Activated CD8-positive, alpha-beta memory T cell treated with anti-CD3 and anti-CD28 coated beads, Interleukin-2, amount 10 ng/mL, durations not matched to agents 7 days and 5 days (primary cell): ENCODE measurements around the gene OTULINL. TPM values are rescaled to one million over a fixed set of nuclear protein-coding genes. Genes with fewer than 3 reads are reported as not detected.

Experiments
- ATAC-seq: fragments of 150-1000 bp; cut with Tn5 transposase; one replicate; pipeline ENCODE4 v1.10.0; 2021; ENCODE audit warnings: moderate library complexity
- CTCF ChIA-PET: fragments of 350-600 bp; sonication (Branson Sonifier 250); formaldehyde crosslinking; loops from one replicate; lab custom pipeline; 2021; ENCODE audit warnings: antibody characterized with exemption; lab: Charles Lee
- DNase-seq: peaks from one replicate; pipeline ENCODE4 v3.0.0-alpha.2; 2020
- H3K27ac Mint-ChIP-seq: one replicate; pipeline ENCODE4 v1.8.0; 2021; ENCODE audit warnings: mild to moderate bottlenecking, mixed read lengths
- H3K27me3 Mint-ChIP-seq: one replicate; pipeline ENCODE4 v1.8.0; 2021; ENCODE audit warnings: mixed read lengths
- H3K36me3 Mint-ChIP-seq: one replicate; pipeline ENCODE4 v1.8.0; 2021; ENCODE audit warnings: mild to moderate bottlenecking, mixed read lengths
- H3K4me1 Mint-ChIP-seq: one replicate; pipeline ENCODE4 v1.8.0; 2021; ENCODE audit warnings: mixed read lengths
- H3K4me3 Mint-ChIP-seq: one replicate; pipeline ENCODE4 v1.8.0; 2021; ENCODE audit warnings: mild to moderate bottlenecking, moderate library complexity, mixed read lengths
- H3K9me3 Mint-ChIP-seq: one replicate; pipeline ENCODE4 v1.8.0; 2022; ENCODE audit warnings: low read depth, mixed read lengths
- total RNA-seq, 2 experiments: library from RNA; stranded (reverse); gene quantifications; one replicate each; pipeline ENCODE4 v1.2.3, GENCODE V29; 2021

The OTULINL gene
- total RNA-seq, 2 experiments from 2014 or later = 46.7 to 61.5 TPM

DNA sequence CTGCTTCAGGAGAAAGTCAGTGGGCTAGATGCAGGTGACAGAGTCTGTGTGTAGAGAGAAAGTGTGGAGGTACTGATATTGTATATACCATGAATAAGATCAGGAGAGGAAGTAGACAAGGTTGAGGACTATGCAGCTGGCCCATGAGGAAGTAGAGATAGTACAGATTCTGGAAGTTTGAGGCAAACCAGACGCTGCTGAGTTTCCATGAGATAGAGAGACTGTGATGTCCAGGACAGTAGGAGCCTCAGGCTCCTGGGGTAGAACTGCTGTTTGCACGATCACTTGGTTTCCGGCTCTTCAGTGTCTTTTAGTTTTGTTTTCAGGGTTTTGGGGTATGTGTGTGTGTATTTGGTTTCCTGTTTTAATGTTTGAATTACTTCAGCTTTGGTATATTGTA lies 13.6 kb downstream of the OTULINL start:
- ATAC-seq = peak; percentile 79
- Mint-ChIP-seq H3K9me3 (no peaks in the 10 kb centered on the region), H3K27me3 (no peaks in the 10 kb centered on the region), H3K36me3 (peaks cover 45% of the 10 kb centered on the region), H3K27ac (peak overlapping the region; percentile 98), H3K4me3 (peak overlapping the region; percentile 64), H3K4me1 (peaks cover 87% of the 10 kb centered on the region)
- peak; percentile 80 for DNase-seq
- CTCF ChIA-PET = interaction anchor here (1.1 to 5.8 kb wide), 4 partner anchors 13 to 230 kb away, joined by 3 to 46 read pairs (median 16); partner anchors contain the start of gene OTULINL

DNA sequence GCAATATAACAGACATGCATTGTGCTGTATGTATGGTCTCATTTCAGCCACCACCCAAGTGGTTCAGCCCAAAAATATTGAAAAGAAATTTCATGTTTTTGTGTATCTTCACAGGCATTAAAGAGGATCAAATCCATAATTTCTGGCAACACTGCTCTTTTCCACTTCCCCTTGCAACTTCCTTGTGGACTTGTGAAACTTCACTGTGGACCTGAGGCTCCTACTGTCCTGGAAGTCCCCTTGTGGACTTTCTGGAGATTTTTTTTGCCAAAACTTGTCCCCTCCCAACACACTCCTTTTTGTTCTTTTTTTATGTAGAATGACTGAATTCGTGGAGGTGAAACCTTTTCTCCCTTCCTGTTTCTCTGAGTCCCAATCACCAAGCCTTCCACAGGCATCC lies 14.3 kb downstream of the OTULINL start:
- Mint-ChIP-seq H3K36me3 (peaks cover 49% of the 10 kb centered on the region), H3K27ac (peak overlapping the region; percentile 98), H3K27me3 (no peaks in the 10 kb centered on the region), H3K4me3 (peak overlapping the region; percentile 64), H3K4me1 (peaks cover 83% of the 10 kb centered on the region), H3K9me3 (no peaks in the 10 kb centered on the region)
- CTCF ChIA-PET = interaction anchor here (5.2 to 5.8 kb wide), 2 partner anchors 13 to 52 kb away, joined by 26 to 46 read pairs; partner anchors contain the start of gene OTULINL
- ATAC-seq (peak; percentile 0), DNase-seq (no peak)

DNA sequence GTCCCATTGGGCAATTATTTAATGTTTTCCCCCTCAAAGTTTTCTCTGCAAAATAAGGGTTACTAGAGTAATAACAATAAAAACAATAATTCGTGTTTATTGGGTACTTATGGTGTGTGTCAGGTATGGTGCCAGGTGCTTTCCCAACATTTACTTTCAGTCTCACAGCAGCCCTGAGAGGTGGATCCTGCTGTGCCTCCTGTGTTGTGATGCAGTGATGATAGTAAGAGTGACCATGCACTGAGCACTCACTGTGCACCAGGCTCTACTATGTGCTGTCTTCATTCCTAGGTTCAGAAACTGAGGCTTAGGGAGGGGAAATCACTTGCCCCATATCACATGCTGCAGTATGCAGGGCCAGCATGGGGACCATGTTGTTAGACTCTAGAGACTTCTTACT lies 15.5 kb downstream of the OTULINL start:
- ATAC-seq = no peak
- H3K36me3 Mint-ChIP-seq = peaks cover 58% of the 10 kb centered on the region
- DNase-seq = no peak
- peak overlapping the region; percentile 98 for H3K27ac Mint-ChIP-seq
- no peaks in the 10 kb centered on the region for H3K27me3 Mint-ChIP-seq
- CTCF ChIA-PET = interaction anchor here (2.0 kb wide), 1 partner anchor 198 kb away, joined by 6 read pairs; no protein-coding TSS in a partner anchor
- H3K4me3 Mint-ChIP-seq = no peak overlapping the region
- no peaks in the 10 kb centered on the region for H3K9me3 Mint-ChIP-seq
- H3K4me1 Mint-ChIP-seq = peaks cover 78% of the 10 kb centered on the region

- H3K36me3 Mint-ChIP-seq = peaks cover 62% of the 10 kb centered on the region
- H3K9me3 Mint-ChIP-seq = no peaks in the 10 kb centered on the region
- peaks cover 76% of the 10 kb centered on the region for H3K4me1 Mint-ChIP-seq
- no peak for ATAC-seq
- no peak overlapping the region for H3K4me3 Mint-ChIP-seq
- CTCF ChIA-PET = interaction anchor here (0.7 to 2.2 kb wide), 4 partner anchors 16 to 199 kb away, joined by 4 to 12 read pairs (median 6); no protein-coding TSS in a partner anchor
- DNase-seq = no peak
- peak overlapping the region; percentile 67 for H3K27ac Mint-ChIP-seq
- no peaks in the 10 kb centered on the region for H3K27me3 Mint-ChIP-seq
These were observed 16.6 kb downstream of the OTULINL start for GRCh38 chr5:14598225-14598624.

DNA sequence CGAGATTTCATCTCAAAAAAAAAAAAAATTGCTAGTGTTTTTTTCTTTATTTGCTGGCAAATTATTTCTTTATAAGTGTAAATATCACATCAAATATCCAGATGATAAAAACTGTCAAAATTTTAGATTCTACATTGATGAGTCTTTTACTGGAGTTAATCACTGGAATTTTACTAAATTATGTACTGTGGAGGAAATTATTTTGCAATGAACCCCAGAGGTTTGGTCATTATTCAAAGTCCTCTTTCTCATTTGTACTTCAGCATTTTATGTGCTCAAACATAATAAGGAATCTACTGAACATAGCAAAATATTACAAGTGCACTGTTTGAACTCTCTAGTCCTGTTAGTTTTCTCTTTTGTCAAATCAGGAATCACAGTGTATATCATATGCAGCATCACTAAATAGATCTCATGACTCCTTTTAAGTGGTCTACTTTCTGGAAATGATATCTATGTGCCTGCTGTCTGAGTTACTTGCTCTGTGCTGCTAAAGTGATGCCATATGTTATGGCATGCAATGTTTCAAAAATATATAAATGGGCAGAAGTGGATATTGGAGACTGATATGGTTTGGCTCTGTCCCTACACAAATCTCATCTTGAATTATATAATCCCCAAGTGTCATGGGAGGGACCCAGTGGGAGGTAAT lies 18.0 kb downstream of the OTULINL start:
- Mint-ChIP-seq H3K27ac (no peak overlapping the region), H3K36me3 (peaks cover 72% of the 10 kb centered on the region), H3K9me3 (no peaks in the 10 kb centered on the region), H3K4me3 (no peak overlapping the region), H3K4me1 (peaks cover 64% of the 10 kb centered on the region), H3K27me3 (no peaks in the 10 kb centered on the region)
- ATAC-seq (no peak), DNase-seq (no peak)
- CTCF ChIA-PET = interaction anchor here (1.4 to 2.2 kb wide), 2 partner anchors 17 to 49 kb away, joined by 6 to 12 read pairs; no protein-coding TSS in a partner anchor

GRCh38 chr5:14600846-14601245 lies 19.3 kb downstream of the OTULINL start:
- Mint-ChIP-seq H3K27ac (no peak overlapping the region), H3K4me1 (peaks cover 52% of the 10 kb centered on the region), H3K36me3 (peaks cover 82% of the 10 kb centered on the region), H3K9me3 (no peaks in the 10 kb centered on the region), H3K27me3 (no peaks in the 10 kb centered on the region), H3K4me3 (no peak overlapping the region)
- CTCF ChIA-PET = interaction anchor here (0.9 to 1.9 kb wide), 2 partner anchors 27 to 47 kb away, joined by 3 to 7 read pairs; no protein-coding TSS in a partner anchor
- DNase-seq = no peak
- ATAC-seq = no peak

GRCh38 chr5:14603141-14603540 lies 21.5 kb downstream of the OTULINL start:
- H3K4me1 Mint-ChIP-seq = peaks cover 35% of the 10 kb centered on the region
- H3K36me3 Mint-ChIP-seq = peaks cover 79% of the 10 kb centered on the region
- ATAC-seq (no peak), DNase-seq (no peak)
- H3K27ac Mint-ChIP-seq = peak overlapping the region; percentile 24
- H3K4me3 Mint-ChIP-seq = no peak overlapping the region
- no peaks in the 10 kb centered on the region for H3K9me3 Mint-ChIP-seq
- no peaks in the 10 kb centered on the region for H3K27me3 Mint-ChIP-seq
- CTCF ChIA-PET = interaction anchor here (1.5 kb wide), 1 partner anchor 9 kb away, joined by 3 read pairs; no protein-coding TSS in a partner anchor

DNA sequence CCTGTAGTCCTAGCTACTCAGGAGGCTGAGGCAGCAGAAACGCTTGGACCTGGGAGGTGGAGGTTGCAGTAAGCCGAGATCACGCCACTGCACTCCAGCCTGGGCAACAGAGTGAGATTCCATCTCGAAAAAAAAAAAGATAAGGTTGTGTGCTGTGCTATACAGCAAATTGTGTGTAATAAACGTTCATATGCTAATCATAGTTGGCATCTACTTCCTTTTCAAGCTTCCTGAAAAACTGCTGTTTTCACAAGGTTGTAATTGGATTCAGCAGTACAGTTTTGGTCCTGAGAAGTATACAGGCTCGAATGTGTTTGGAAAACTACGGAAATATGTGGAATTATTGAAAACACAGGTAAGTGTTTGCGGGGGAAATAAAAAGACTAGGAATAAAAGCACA lies 25.5 kb downstream of the OTULINL start:
- Mint-ChIP-seq H3K9me3 (no peaks in the 10 kb centered on the region), H3K36me3 (peaks cover 77% of the 10 kb centered on the region), H3K27me3 (no peaks in the 10 kb centered on the region), H3K27ac (no peak overlapping the region), H3K4me1 (peaks cover 19% of the 10 kb centered on the region), H3K4me3 (no peak overlapping the region)
- CTCF ChIA-PET = no interaction called here
- no peak for DNase-seq
- no peak for ATAC-seq

DNA sequence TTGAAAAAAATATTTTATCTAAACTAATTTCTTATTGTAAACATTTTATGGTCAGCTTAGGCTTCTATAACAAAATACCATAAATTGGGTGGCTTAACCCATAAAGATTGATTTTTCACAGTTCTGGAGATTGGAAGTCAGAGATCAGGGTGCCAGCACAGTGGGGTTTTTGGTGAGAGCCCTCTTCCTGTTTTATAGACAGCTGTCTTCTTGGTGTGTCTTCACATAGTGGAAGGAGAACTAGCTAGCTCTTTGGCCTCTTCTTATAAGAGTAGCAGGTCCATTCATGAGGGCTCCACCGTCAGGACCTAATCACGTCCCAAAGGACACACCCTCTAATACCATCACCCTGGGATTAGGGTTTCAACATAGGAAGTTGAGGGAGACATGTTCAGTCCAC lies 26.6 kb downstream of the OTULINL start:
- Mint-ChIP-seq H3K27ac (no peak overlapping the region), H3K4me1 (peaks cover 11% of the 10 kb centered on the region), H3K4me3 (no peak overlapping the region), H3K36me3 (peaks cover 71% of the 10 kb centered on the region), H3K27me3 (no peaks in the 10 kb centered on the region), H3K9me3 (no peaks in the 10 kb centered on the region)
- CTCF ChIA-PET = no interaction called here
- no peak for DNase-seq
- ATAC-seq = no peak

DNA sequence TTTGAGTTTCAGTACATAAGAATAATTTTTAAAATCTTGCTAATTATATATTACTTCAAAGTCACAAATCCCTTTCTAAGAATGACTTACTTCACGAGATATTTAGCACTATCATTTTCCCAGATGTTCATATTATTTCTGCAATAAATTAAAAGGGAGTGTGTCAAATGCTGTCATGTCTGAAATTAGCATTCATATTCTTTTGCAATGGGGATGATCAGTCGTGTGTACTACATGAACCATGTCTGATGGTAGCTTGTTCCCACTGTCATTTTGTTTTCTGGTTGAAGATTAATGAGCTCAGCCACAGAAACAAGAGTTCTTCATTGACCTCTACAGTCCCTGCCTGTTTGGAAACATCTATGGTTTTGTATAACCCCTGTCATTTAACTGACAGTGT lies 30.1 kb downstream of the OTULINL start:
- no peak overlapping the region for H3K27ac Mint-ChIP-seq
- H3K27me3 Mint-ChIP-seq = no peaks in the 10 kb centered on the region
- ATAC-seq (no peak), DNase-seq (no peak)
- H3K9me3 Mint-ChIP-seq = no peaks in the 10 kb centered on the region
- peaks cover 8% of the 10 kb centered on the region for H3K4me1 Mint-ChIP-seq
- CTCF ChIA-PET = interaction anchor here (1.0 kb wide), 1 partner anchor 8 kb away, joined by 3 read pairs; no protein-coding TSS in a partner anchor
- H3K36me3 Mint-ChIP-seq = peaks cover 67% of the 10 kb centered on the region
- no peak overlapping the region for H3K4me3 Mint-ChIP-seq

GRCh38 chr5:14614490-14614889 lies 32.9 kb downstream of the OTULINL start:
- ATAC-seq = no peak
- H3K9me3 Mint-ChIP-seq = no peaks in the 10 kb centered on the region
- peaks cover 67% of the 10 kb centered on the region for H3K36me3 Mint-ChIP-seq

GRCh38 chr5:14615365-14615764 lies 33.8 kb downstream of the OTULINL start:
- no peak overlapping the region for H3K4me3 Mint-ChIP-seq
- DNase-seq = no peak
- peaks cover 2% of the 10 kb centered on the region for H3K4me1 Mint-ChIP-seq
- H3K27ac Mint-ChIP-seq = no peak overlapping the region
- peaks cover 2% of the 10 kb centered on the region for H3K9me3 Mint-ChIP-seq
- H3K27me3 Mint-ChIP-seq = no peaks in the 10 kb centered on the region
- ATAC-seq = no peak
- peaks cover 69% of the 10 kb centered on the region for H3K36me3 Mint-ChIP-seq
- CTCF ChIA-PET = no interaction called here

More at GRCh38 chr5:14614490-14614889, 32.9 kb downstream of the OTULINL start:
- CTCF ChIA-PET = interaction anchor here (1.3 kb wide), 1 partner anchor 21 kb away, joined by 3 read pairs; no protein-coding TSS in a partner anchor
- no peaks in the 10 kb centered on the region for H3K27me3 Mint-ChIP-seq
- no peak for DNase-seq
- peaks cover 2% of the 10 kb centered on the region for H3K4me1 Mint-ChIP-seq
- H3K27ac Mint-ChIP-seq = no peak overlapping the region
- H3K4me3 Mint-ChIP-seq = no peak overlapping the region

DNA sequence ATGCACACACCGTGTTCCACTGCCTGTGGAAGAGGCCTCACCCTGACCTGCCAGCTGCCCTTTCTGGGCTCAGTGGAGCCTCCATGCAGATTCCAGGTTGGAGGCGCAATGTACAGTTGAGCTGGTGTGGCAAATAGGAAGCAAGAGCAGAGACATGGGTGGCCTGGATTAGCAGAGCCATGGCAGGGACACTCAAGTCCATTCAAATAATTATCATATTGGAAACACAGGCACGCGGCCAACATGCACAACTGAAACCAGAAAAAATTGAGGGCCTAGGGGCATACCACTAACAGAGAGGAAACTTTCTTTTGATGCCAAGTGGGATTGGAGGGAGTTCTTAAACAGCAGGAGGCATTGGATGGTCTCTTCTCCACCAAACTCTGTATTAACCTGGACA lies 35.8 kb downstream of the OTULINL start:
- Mint-ChIP-seq H3K27ac (no peak overlapping the region), H3K36me3 (peaks cover 72% of the 10 kb centered on the region), H3K9me3 (peaks cover 9% of the 10 kb centered on the region), H3K4me1 (peaks cover 2% of the 10 kb centered on the region), H3K27me3 (no peaks in the 10 kb centered on the region), H3K4me3 (no peak overlapping the region)
- CTCF ChIA-PET = no interaction called here
- DNase-seq (no peak), ATAC-seq (no peak)

GRCh38 chr5:14627270-14627669 lies 45.7 kb downstream of the OTULINL start:
- H3K4me3 Mint-ChIP-seq = no peak overlapping the region
- no peak for ATAC-seq
- CTCF ChIA-PET = no interaction called here
- peaks cover 2% of the 10 kb centered on the region for H3K27me3 Mint-ChIP-seq
- no peak for DNase-seq
- no peaks in the 10 kb centered on the region for H3K9me3 Mint-ChIP-seq
- peaks cover 3% of the 10 kb centered on the region for H3K36me3 Mint-ChIP-seq
- H3K4me1 Mint-ChIP-seq = no peaks in the 10 kb centered on the region
- no peak overlapping the region for H3K27ac Mint-ChIP-seq
